Sigmoid colon (tissue), 7 donors: ENCODE results near the gene LRRC46. TPM values are rescaled to one million over a fixed set of nuclear protein-coding genes. Genes with fewer than 3 reads are reported as not detected.

Experiments
- DNase-seq: peaks from one replicate; pipeline ENCODE4 v3.0.0-alpha.2; 2019
- H3K27ac ChIP-seq, 4 donors: fragments of 200-600 bp; sonication (generic); one replicate each; pipeline ENCODE4 v1.5.1; 2016 to 2019; ENCODE audit warnings: mild to moderate bottlenecking in 1 of 4
- H3K27me3 ChIP-seq, 3 donors: fragments of 200-600 bp; sonication (generic); one replicate each; pipeline ENCODE4 v1.5.1; 2019; ENCODE audit warnings: mild to moderate bottlenecking in 1 of 3
- H3K36me3 ChIP-seq, 4 donors: fragments of 200-600 bp; sonication (generic); one replicate each; pipeline ENCODE4 v1.5.1; 2016 to 2019
- H3K4me1 ChIP-seq, 4 donors: fragments of 200-600 bp; sonication (generic); one replicate each; pipeline ENCODE4 v1.5.1; 2017 to 2019
- H3K4me3 ChIP-seq, 4 donors: fragments of 200-600 bp; sonication (generic); one replicate each; pipeline ENCODE4 v1.5.1; 2017 to 2019; ENCODE audit warnings: mild to moderate bottlenecking in 2 of 4, moderate library complexity in 1 of 4
- H3K9me3 ChIP-seq, 4 donors: fragments of 200-600 bp in 3 of 4; sonication (generic) in 3 of 4; one replicate each; pipeline versions ENCODE4 v1.5.1 to v1.6.1; 2013 to 2019
- EP300 ChIP-seq, 4 donors: sonication (generic); formaldehyde crosslinking; IDR thresholded peaks; one replicate each; pipeline ENCODE4 v1.6.1; 2017; ENCODE audit warnings: antibody characterized with exemption in 4 of 4
- POLR2A ChIP-seq, 2 donors: fragments of 450-650 bp; IDR thresholded peaks; one replicate each; pipeline ENCODE4 v1.6.1; 2016; ENCODE audit warnings: antibody characterized with exemption in 2 of 2, mild to moderate bottlenecking in 2 of 2, moderate library complexity in 2 of 2
- POLR2AphosphoS5 ChIP-seq, 4 donors: sonication (generic); formaldehyde crosslinking; IDR thresholded peaks; one replicate each; pipeline ENCODE4 v1.6.1; 2017; ENCODE audit warnings: antibody characterized with exemption in 4 of 4
- WGBS, 2 donors: extraction: QIAGEN DNeasy Blood & Tissue Kit; methylation state at CpG; one replicate each; pipeline ENCODE4 v1.1.7; 2013; 5-methylcytosine and 5-hydroxymethylcytosine counted together
- intact Hi-C: fragments of 100-400 bp; cut with DNase I; formaldehyde crosslinking; loops from one replicate; pipeline ENCODE4 v1.15.1; 2023
- polyA plus RNA-seq, 3 donors: library from polyadenylated mRNA; stranded (reverse); fragments of 200-250 nt; gene quantifications; one replicate each; pipeline ENCODE4 v1.2.3, GENCODE V29; 2013
- total RNA-seq, 4 donors: library from RNA; depleted of rRNA; stranded (reverse); fragments of >200 nt; gene quantifications; one replicate each; pipeline ENCODE4 v1.1.0, GENCODE V29; 2016
- TF ChIP-seq, protein P1 (sequence below), 4 experiments: fragments of 450-650 bp in 3 of 4; fragments of 200-600 bp in 1 of 4; IDR thresholded peaks; one replicate each; pipeline ENCODE4 v1.5.1; 2016 to 2019; ENCODE audit warnings: antibody characterized with exemption in 4 of 4, mild to moderate bottlenecking in 3 of 4, moderate library complexity in 2 of 4
- donor health status: healthy with polysubstance abuse.
- donor health status: Bipolar disorder and iron deficiency.
- donor health status: healthy.

Gene LRRC46
- total and polyA plus RNA-seq, 7 donors, result 0.28 to 0.48 (median 0.36) TPM; not detected in 4

DNA sequence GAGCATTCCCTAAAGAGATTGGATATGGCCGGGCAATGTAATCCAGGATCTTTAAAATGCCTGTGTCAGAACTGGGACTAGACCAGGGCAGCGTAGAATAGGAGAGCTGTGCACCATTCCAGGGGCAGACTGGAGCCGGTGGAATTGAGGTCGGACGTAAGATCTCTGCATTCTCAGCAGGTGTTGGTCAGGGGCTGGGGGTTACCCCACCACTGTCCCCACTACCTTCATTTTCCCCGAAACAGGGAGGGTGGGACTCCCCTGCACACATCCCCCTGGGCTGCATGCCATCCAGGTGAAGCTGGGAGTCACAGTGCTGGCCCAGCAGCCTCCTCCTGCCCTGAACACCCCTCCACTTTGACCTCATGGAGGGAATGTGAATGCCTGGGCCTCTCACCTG is 27.7 kb upstream of the LRRC46 start:
- TF ChIP-seq POLR2A (IDR thresholded peaks at IDR 0.05) (no peak), EP300 (IDR thresholded peaks at IDR 0.05) (no peak), POLR2AphosphoS5 (IDR thresholded peaks at IDR 0.05) (no peak)
- TF ChIP-seq, protein P1, sequence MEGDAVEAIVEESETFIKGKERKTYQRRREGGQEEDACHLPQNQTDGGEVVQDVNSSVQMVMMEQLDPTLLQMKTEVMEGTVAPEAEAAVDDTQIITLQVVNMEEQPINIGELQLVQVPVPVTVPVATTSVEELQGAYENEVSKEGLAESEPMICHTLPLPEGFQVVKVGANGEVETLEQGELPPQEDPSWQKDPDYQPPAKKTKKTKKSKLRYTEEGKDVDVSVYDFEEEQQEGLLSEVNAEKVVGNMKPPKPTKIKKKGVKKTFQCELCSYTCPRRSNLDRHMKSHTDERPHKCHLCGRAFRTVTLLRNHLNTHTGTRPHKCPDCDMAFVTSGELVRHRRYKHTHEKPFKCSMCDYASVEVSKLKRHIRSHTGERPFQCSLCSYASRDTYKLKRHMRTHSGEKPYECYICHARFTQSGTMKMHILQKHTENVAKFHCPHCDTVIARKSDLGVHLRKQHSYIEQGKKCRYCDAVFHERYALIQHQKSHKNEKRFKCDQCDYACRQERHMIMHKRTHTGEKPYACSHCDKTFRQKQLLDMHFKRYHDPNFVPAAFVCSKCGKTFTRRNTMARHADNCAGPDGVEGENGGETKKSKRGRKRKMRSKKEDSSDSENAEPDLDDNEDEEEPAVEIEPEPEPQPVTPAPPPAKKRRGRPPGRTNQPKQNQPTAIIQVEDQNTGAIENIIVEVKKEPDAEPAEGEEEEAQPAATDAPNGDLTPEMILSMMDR (IDR thresholded peaks at IDR 0.05), result no peak
- Histone ChIP-seq H3K36me3 (peaks cover 0 to 21% (median 8%) of the 10 kb centered on the region in 4 donors), H3K4me1 (no peaks in the 10 kb centered on the region), H3K27me3 (no peaks in the 10 kb centered on the region), H3K4me3 (no peak overlapping the region), H3K9me3 (no peaks in the 10 kb centered on the region), H3K27ac (no peak overlapping the region)
- 78 to 88% methylated on average over 6 of the region's 6 CpGs for WGBS, 2 donors
- no peak for DNase-seq
- intact Hi-C loops, result loop anchor here (5.0 kb wide), 1 partner anchor 141 kb away; no protein-coding TSS in a partner anchor

DNA sequence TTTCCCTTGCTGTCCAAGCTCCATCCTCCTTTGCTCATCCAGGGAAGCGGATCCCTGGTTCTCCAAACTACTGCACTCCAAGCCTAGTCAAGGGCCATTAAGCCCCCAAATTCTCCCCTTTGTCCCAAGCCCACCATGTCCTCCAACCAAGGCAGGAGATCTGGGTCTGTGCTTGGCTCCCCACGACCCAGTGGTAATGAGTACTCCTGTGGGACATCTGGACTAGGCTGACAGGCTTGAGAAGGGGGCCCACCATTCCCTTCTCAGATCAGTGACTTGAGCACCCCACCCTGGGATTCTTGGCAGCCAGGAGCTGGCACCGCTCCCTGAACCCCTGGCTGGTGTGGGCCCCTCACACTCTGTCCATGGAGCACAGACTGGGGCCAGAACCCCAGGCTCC is 27.0 kb upstream of the LRRC46 start:
- H3K9me3 ChIP-seq, result no peaks in the 10 kb centered on the region
- intact Hi-C loops, result loop anchor here (5.0 kb wide), 1 partner anchor 142 kb away; no protein-coding TSS in a partner anchor
- H3K27me3 ChIP-seq, result no peaks in the 10 kb centered on the region
- no peak overlapping the region for H3K27ac ChIP-seq
- H3K4me3 ChIP-seq, result no peak overlapping the region
- H3K4me1 ChIP-seq, result no peaks in the 10 kb centered on the region
- TF ChIP-seq POLR2A (IDR thresholded peaks at IDR 0.05) (no peak), EP300 (IDR thresholded peaks at IDR 0.05) (no peak), POLR2AphosphoS5 (IDR thresholded peaks at IDR 0.05) (no peak)
- TF ChIP-seq, protein P1 (IDR thresholded peaks at IDR 0.05), result no peak
- DNase-seq, result no peak
- WGBS, 2 donors, result 66 to 78% methylated on average over 3 of the region's 3 CpGs
- H3K36me3 ChIP-seq, result peaks cover 0 to 28% (median 11%) of the 10 kb centered on the region in 4 donors

DNA sequence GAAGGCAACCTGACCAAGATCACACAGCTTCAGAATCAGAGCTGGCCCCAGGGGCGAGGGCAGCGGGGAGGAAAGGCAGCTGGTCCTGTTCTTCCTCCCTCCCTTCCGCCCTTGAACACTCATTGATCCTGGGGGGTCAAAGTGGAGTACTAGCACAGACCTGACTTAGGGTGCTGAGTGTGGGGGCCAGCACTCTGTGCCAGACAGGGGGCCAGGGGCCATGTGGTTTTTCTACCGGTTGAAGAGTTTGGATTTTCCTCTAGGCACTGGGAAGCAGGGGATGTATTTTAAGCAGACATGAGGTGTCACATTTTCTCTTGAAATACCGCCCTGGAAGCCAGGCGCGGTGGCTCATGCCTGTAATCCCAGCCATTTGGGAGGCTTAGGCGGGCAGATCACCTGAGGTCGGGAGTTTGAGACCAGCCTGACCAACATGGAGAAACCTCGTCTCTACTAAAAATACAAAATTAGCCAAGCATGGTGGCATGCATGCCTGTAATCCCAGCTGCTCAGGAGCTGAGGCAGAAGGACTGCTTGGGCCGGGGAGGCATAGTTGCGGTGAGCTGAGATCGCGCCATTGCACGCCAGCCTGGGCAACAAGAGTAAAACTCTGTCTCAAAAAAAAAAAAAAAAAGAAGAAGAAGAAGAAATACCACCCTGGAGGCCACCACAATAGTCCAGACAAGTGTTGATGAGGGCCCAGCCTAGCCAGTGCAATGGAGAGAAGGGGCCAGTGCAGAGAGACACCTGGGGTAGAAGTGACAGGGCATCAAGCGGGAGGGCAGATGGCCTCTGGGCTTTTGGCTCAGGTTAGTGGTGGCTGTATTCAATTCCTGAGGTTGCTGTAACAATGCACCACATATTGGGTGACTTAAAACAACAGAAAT is 25.2 kb upstream of the LRRC46 start:
- Histone ChIP-seq H3K27me3 (no peaks in the 10 kb centered on the region), H3K9me3 (no peaks in the 10 kb centered on the region), H3K27ac (no peak overlapping the region), H3K36me3 (peaks cover 0 to 30% (median 11%) of the 10 kb centered on the region in 4 donors), H3K4me3 (no peak overlapping the region), H3K4me1 (peaks cover 0 to 9% (median 0%) of the 10 kb centered on the region in 4 donors)
- intact Hi-C loops, result no loop called here
- no peak for TF ChIP-seq POLR2A (IDR thresholded peaks at IDR 0.05)
- no peak for TF ChIP-seq POLR2AphosphoS5 (IDR thresholded peaks at IDR 0.05)
- TF ChIP-seq, protein P1 (IDR thresholded peaks at IDR 0.05), result no peak
- TF ChIP-seq EP300 (IDR thresholded peaks at IDR 0.05), result no peak
- DNase-seq, result no peak
- 92 to 93% methylated on average over 16 of the region's 16 CpGs for WGBS, 2 donors

DNA sequence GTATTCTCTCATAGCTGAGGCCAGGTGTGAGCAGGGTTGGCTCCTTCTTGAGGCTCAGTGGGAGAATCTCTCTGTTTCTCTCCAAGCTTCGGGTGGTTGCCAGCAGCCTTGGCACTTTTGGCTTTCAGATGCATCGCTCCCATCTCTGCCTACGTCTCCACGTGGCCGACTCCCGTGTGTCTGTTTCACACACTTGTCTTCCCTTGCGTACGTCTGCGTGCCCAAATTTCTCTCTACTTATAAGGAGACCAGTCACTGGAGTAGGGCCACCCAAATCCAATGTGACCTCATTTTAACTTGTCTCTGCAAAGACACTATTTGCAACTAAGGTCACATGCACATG is 24.6 kb upstream of the LRRC46 start:
- H3K36me3 ChIP-seq, result peaks cover 0 to 30% (median 11%) of the 10 kb centered on the region in 4 donors
- peaks cover 0 to 9% (median 0%) of the 10 kb centered on the region in 4 donors for H3K4me1 ChIP-seq
- WGBS, 2 donors, result 93 to 94% methylated on average over 9 of the region's 9 CpGs
- no peak overlapping the region for H3K27ac ChIP-seq
- intact Hi-C loops, result no loop called here
- no peaks in the 10 kb centered on the region for H3K9me3 ChIP-seq
- TF ChIP-seq EP300 (IDR thresholded peaks at IDR 0.05) (no peak), POLR2AphosphoS5 (IDR thresholded peaks at IDR 0.05) (no peak), POLR2A (IDR thresholded peaks at IDR 0.05) (no peak)
- TF ChIP-seq, protein P1 (IDR thresholded peaks at IDR 0.05), result no peak
- DNase-seq, result no peak
- no peaks in the 10 kb centered on the region for H3K27me3 ChIP-seq
- no peak overlapping the region for H3K4me3 ChIP-seq
